ENCODE measurements around the gene CSGALNACT2.
A peak's percentile ranks its signal among the peaks of the same experiment; 100 is the strongest.

CSGALNACT2 gene

GRCh38 chr10:43125881-43126731 lies 12.1 kb upstream of the CSGALNACT2 start:
- TF ChIP-seq CTCF (IDR thresholded peaks at IDR 0.05; ENCODE audit: low read depth, low read length) = no peak
- no peak for DNase-seq (ENCODE audit: extremely low read depth, low read depth)

GRCh38 chr10:43126759-43127424 lies 11.4 kb upstream of the CSGALNACT2 start:
- TF ChIP-seq CTCF (IDR thresholded peaks at IDR 0.05; ENCODE audit: low read depth, low read length) = no peak
- no peak for DNase-seq (ENCODE audit: extremely low read depth, low read depth)

GRCh38 chr10:43127442-43127841 lies 10.8 kb upstream of the CSGALNACT2 start:
- no peak for TF ChIP-seq CTCF (IDR thresholded peaks at IDR 0.05; ENCODE audit: low read depth, low read length)
- no peak for DNase-seq (ENCODE audit: extremely low read depth, low read depth)

GRCh38 chr10:43128331-43128730 lies 9.9 kb upstream of the CSGALNACT2 start:
- DNase-seq (ENCODE audit: extremely low read depth, low read depth) = no peak

GRCh38 chr10:43128958-43129706 lies 9.1 kb upstream of the CSGALNACT2 start:
- DNase-seq (ENCODE audit: extremely low read depth, low read depth) = peak; percentile 93
- no peak; the same call in 1 of the 2 replicates for TF ChIP-seq CTCF (IDR thresholded peaks at IDR 0.05; ENCODE audit: low read depth, low read length)

More at GRCh38 chr10:43128331-43128730, 9.9 kb upstream of the CSGALNACT2 start:
- no peak for TF ChIP-seq CTCF (IDR thresholded peaks at IDR 0.05; ENCODE audit: low read depth, low read length)

GRCh38 chr10:43130770-43131171 lies 7.5 kb upstream of the CSGALNACT2 start:
- no peak for TF ChIP-seq CTCF (IDR thresholded peaks at IDR 0.05; ENCODE audit: low read depth, low read length)
- DNase-seq (ENCODE audit: extremely low read depth, low read depth) = no peak

Data from AG09319 (cell line).